Measurements from ENCODE around the gene KRT36. TPM values are rescaled to one million over a fixed set of nuclear protein-coding genes. Genes with fewer than 3 reads are reported as not detected.

Gene KRT36
- total and polyA plus RNA-seq, 2 donors (not counting 3 experiments of a cell fraction or from before 2014, with no cell fraction given): 0.04 TPM; not detected in 1

- Histone ChIP-seq H3K36me3 (ENCODE audit: control insufficient read depth in 2 of 2, extremely low read depth in 1 of 2, insufficient read depth in 2 of 2, low read length in 2 of 2) (no peaks in the 10 kb centered on the region), H3K9ac (replicated peaks; ENCODE audit: extremely low read depth, insufficient read depth, low read length) (no peak overlapping the region), H3K27me3 (ENCODE audit: control insufficient read depth in 2 of 2, insufficient read depth in 2 of 2, low read length in 2 of 2) (peaks cover 2 to 5% of the 10 kb centered on the region in 2 experiments), H3K4me1 (ENCODE audit: control insufficient read depth, extremely low read depth, insufficient read depth, low read length) (no peaks in the 10 kb centered on the region), H4K20me1 (replicated peaks; ENCODE audit: control insufficient read depth, extremely low read depth, insufficient read depth, low read length) (no peaks in the 10 kb centered on the region), H3K9me1 (replicated peaks; ENCODE audit: control insufficient read depth, extremely low read depth, insufficient read depth, low read length) (no peaks in the 10 kb centered on the region), H3K4me2 (ENCODE audit: insufficient read depth, low read length) (no peak overlapping the region), H3K9me3 (replicated peaks; ENCODE audit: control insufficient read depth, insufficient read depth, low read length) (no peaks in the 10 kb centered on the region), H3K27ac (ENCODE audit: insufficient read depth, low read depth, low read length) (no peak overlapping the region), H3K4me3 (replicated peaks in 1 of 3; ENCODE audit: insufficient read depth in 1 of 3, low read depth in 1 of 3, low read length in 3 of 3) (no peak overlapping the region), H2AFZ (ENCODE audit: low read depth, low read length) (no peak overlapping the region), H3K79me2 (ENCODE audit: control insufficient read depth, insufficient read depth, low read length) (no peaks in the 10 kb centered on the region)
- DNase-seq (ENCODE audit: low read depth, low spot score) (no peak), FAIRE-seq (no peak)
- CTCF ChIA-PET: no interaction called here
- dilution Hi-C loops (cut with MboI; ENCODE audit: extremely low pct_ligation_motif_present, low sequenced_read_pairs): no loop called here
- intact Hi-C loops (cut with micrococcal nuclease): no loop called here
- BruUV-seq (replicated peaks): no TSS peak
- TF ChIP-seq GATA2 (IDR thresholded peaks at IDR 0.05; ENCODE audit: insufficient read depth, insufficient read length, low read depth, low read length) (no peak), POLR2A (IDR thresholded peaks at IDR 0.05; ENCODE audit: low read depth, low read length) (no peak), EZH2 (IDR thresholded peaks at IDR 0.05; ENCODE audit: borderline replicate concordance, low read depth, low read length, severe bottlenecking) (no peak), MYC (IDR thresholded peaks at IDR 0.05; ENCODE audit: low read depth, low read length) (no peak), POLR2AphosphoS5 (IDR thresholded peaks at IDR 0.05; ENCODE audit: insufficient read depth, low read depth, low read length) (no peak), CTCF (IDR thresholded peaks at IDR 0.05; ENCODE audit: extremely low read depth in 1 of 2, insufficient read depth in 1 of 2, low read depth in 1 of 2, low read length in 2 of 2) (no peak), MAX (IDR thresholded peaks at IDR 0.05; ENCODE audit: insufficient read depth, insufficient read length) (no peak), JUN (IDR thresholded peaks at IDR 0.05; ENCODE audit: borderline replicate concordance, insufficient read depth, insufficient read length, low read depth) (no peak), FOS (IDR thresholded peaks at IDR 0.05; ENCODE audit: borderline replicate concordance, insufficient read depth, low read length) (no peak)
- POLR2A ChIA-PET: no interaction called here
These were observed 51.9 kb downstream of the KRT36 start for GRCh38 chr17:41437769-41438168.

Measured in endothelial cell of umbilical vein (primary cell).